ENCODE measurements around the gene MB21D2.
A peak's percentile ranks its signal among the peaks of the same experiment; 100 is the strongest.

The MB21D2 gene

GRCh38 chr3:192942625-192943024, 25.0 kb upstream of the MB21D2 start:
- FAIRE-seq (no peak), DNase-seq (ENCODE audit: insufficient read length, low spot score) (no peak)
- no peak for TF ChIP-seq POLR2AphosphoS5 (IDR thresholded peaks at IDR 0.05; ENCODE audit: low read depth, low read length)

GRCh38 chr3:192940129-192940528, 22.5 kb upstream of the MB21D2 start:
- DNase-seq (ENCODE audit: insufficient read length, low spot score) (no peak), FAIRE-seq (no peak)
- TF ChIP-seq SPI1 (IDR thresholded peaks at IDR 0.05; ENCODE audit: low read depth, low read length) (no peak), POLR2AphosphoS5 (IDR thresholded peaks at IDR 0.05; ENCODE audit: low read depth, low read length) (no peak), TAF1 (IDR thresholded peaks at IDR 0.05; ENCODE audit: low read depth, low read length) (no peak), POLR2A (IDR thresholded peaks at IDR 0.05; ENCODE audit: low read depth, low read length) (no peak), PAX5 (IDR thresholded peaks at IDR 0.05; ENCODE audit: insufficient read depth, low read length, severe bottlenecking) (no peak), POU2F2 (IDR thresholded peaks at IDR 0.05; ENCODE audit: low read depth, low read length) (no peak)

GRCh38 chr3:192935441-192935840, 17.8 kb upstream of the MB21D2 start:
- DNase-seq (ENCODE audit: insufficient read length, low spot score), result no peak
- FAIRE-seq, result no peak
- TF ChIP-seq PAX5 (IDR thresholded peaks at IDR 0.05; ENCODE audit: insufficient read depth, low read length, severe bottlenecking) (no peak), POLR2AphosphoS5 (IDR thresholded peaks at IDR 0.05; ENCODE audit: low read depth, low read length) (no peak), POU2F2 (IDR thresholded peaks at IDR 0.05; ENCODE audit: low read depth, low read length) (no peak), SPI1 (IDR thresholded peaks at IDR 0.05; ENCODE audit: low read depth, low read length) (no peak), TAF1 (IDR thresholded peaks at IDR 0.05; ENCODE audit: low read depth, low read length) (no peak), POLR2A (IDR thresholded peaks at IDR 0.05; ENCODE audit: low read depth, low read length) (no peak)

GRCh38 chr3:192933779-192934460, 16.3 kb upstream of the MB21D2 start:
- TF ChIP-seq POU2F2 (IDR thresholded peaks at IDR 0.05; ENCODE audit: low read depth, low read length) (no peak), POLR2AphosphoS5 (IDR thresholded peaks at IDR 0.05; ENCODE audit: low read depth, low read length) (no peak), TAF1 (IDR thresholded peaks at IDR 0.05; ENCODE audit: low read depth, low read length) (no peak), PAX5 (IDR thresholded peaks at IDR 0.05; ENCODE audit: insufficient read depth, low read length, severe bottlenecking) (no peak), POLR2A (IDR thresholded peaks at IDR 0.05; ENCODE audit: low read depth, low read length) (no peak), SPI1 (IDR thresholded peaks at IDR 0.05; ENCODE audit: low read depth, low read length) (no peak)
- FAIRE-seq, result no peak
- no peak for DNase-seq (ENCODE audit: insufficient read length, low spot score)

- no peak for TF ChIP-seq POU2F2 (IDR thresholded peaks at IDR 0.05; ENCODE audit: low read depth, low read length)
- TF ChIP-seq TAF1 (IDR thresholded peaks at IDR 0.05; ENCODE audit: low read depth, low read length), result no peak
- TF ChIP-seq PAX5 (IDR thresholded peaks at IDR 0.05; ENCODE audit: insufficient read depth, low read length, severe bottlenecking), result no peak
- TF ChIP-seq SPI1 (IDR thresholded peaks at IDR 0.05; ENCODE audit: low read depth, low read length), result no peak
- no peak for TF ChIP-seq POLR2A (IDR thresholded peaks at IDR 0.05; ENCODE audit: low read depth, low read length)
- no peak for TF ChIP-seq POLR2AphosphoS5 (IDR thresholded peaks at IDR 0.05; ENCODE audit: low read depth, low read length)
- no peak for FAIRE-seq
- no peak for DNase-seq (ENCODE audit: insufficient read length, low spot score)
These were observed 15.6 kb upstream of the MB21D2 start for GRCh38 chr3:192933259-192933658.

GRCh38 chr3:192931825-192932224, 14.2 kb upstream of the MB21D2 start:
- FAIRE-seq (no peak), DNase-seq (ENCODE audit: insufficient read length, low spot score) (no peak)
- TF ChIP-seq TAF1 (IDR thresholded peaks at IDR 0.05; ENCODE audit: low read depth, low read length), result no peak
- no peak for TF ChIP-seq POLR2AphosphoS5 (IDR thresholded peaks at IDR 0.05; ENCODE audit: low read depth, low read length)
- no peak for TF ChIP-seq PAX5 (IDR thresholded peaks at IDR 0.05; ENCODE audit: insufficient read depth, low read length, severe bottlenecking)
- no peak for TF ChIP-seq POLR2A (IDR thresholded peaks at IDR 0.05; ENCODE audit: low read depth, low read length)
- TF ChIP-seq SPI1 (IDR thresholded peaks at IDR 0.05; ENCODE audit: low read depth, low read length), result no peak
- no peak for TF ChIP-seq POU2F2 (IDR thresholded peaks at IDR 0.05; ENCODE audit: low read depth, low read length)

GRCh38 chr3:192930577-192930976, 12.9 kb upstream of the MB21D2 start:
- FAIRE-seq, result no peak
- DNase-seq (ENCODE audit: insufficient read length, low spot score), result no peak
- no peak for TF ChIP-seq POLR2AphosphoS5 (IDR thresholded peaks at IDR 0.05; ENCODE audit: low read depth, low read length)
- TF ChIP-seq TAF1 (IDR thresholded peaks at IDR 0.05; ENCODE audit: low read depth, low read length), result no peak
- TF ChIP-seq PAX5 (IDR thresholded peaks at IDR 0.05; ENCODE audit: insufficient read depth, low read length, severe bottlenecking), result no peak
- TF ChIP-seq POLR2A (IDR thresholded peaks at IDR 0.05; ENCODE audit: low read depth, low read length), result no peak
- TF ChIP-seq SPI1 (IDR thresholded peaks at IDR 0.05; ENCODE audit: low read depth, low read length), result no peak
- no peak for TF ChIP-seq POU2F2 (IDR thresholded peaks at IDR 0.05; ENCODE audit: low read depth, low read length)

- no peak for FAIRE-seq
- no peak for TF ChIP-seq POLR2A (IDR thresholded peaks at IDR 0.05; ENCODE audit: low read depth, low read length)
- no peak for TF ChIP-seq POU2F2 (IDR thresholded peaks at IDR 0.05; ENCODE audit: low read depth, low read length)
- peak; percentile 50 for TF ChIP-seq SPI1 (IDR thresholded peaks at IDR 0.05; ENCODE audit: low read depth, low read length)
- no peak for TF ChIP-seq TAF1 (IDR thresholded peaks at IDR 0.05; ENCODE audit: low read depth, low read length)
- DNase-seq (ENCODE audit: insufficient read length, low spot score), result no peak
These were observed 12.3 kb upstream of the MB21D2 start for GRCh38 chr3:192929755-192930547.

GRCh38 chr3:192929146-192929545, 11.5 kb upstream of the MB21D2 start:
- FAIRE-seq (no peak), DNase-seq (ENCODE audit: insufficient read length, low spot score) (no peak)
- TF ChIP-seq SPI1 (IDR thresholded peaks at IDR 0.05; ENCODE audit: low read depth, low read length) (no peak), TAF1 (IDR thresholded peaks at IDR 0.05; ENCODE audit: low read depth, low read length) (no peak), POU2F2 (IDR thresholded peaks at IDR 0.05; ENCODE audit: low read depth, low read length) (no peak), POLR2A (IDR thresholded peaks at IDR 0.05; ENCODE audit: low read depth, low read length) (no peak), POLR2AphosphoS5 (IDR thresholded peaks at IDR 0.05; ENCODE audit: low read depth, low read length) (no peak), PAX5 (IDR thresholded peaks at IDR 0.05; ENCODE audit: insufficient read depth, low read length, severe bottlenecking) (no peak)
